Epithelial cell of umbilical artery (primary cell): Measurements from ENCODE around the gene KCNE2. TPM values are rescaled to one million over a fixed set of nuclear protein-coding genes. Genes with fewer than 3 reads are reported as not detected.

ENCODE experiments used
- total RNA-seq: library from RNA; depleted of rRNA; stranded (reverse); fragments of >200 nt; gene quantifications from 2 replicates; pipeline ENCODE4 v1.2.3, GENCODE V29; 2014

Gene KCNE2, protein sequence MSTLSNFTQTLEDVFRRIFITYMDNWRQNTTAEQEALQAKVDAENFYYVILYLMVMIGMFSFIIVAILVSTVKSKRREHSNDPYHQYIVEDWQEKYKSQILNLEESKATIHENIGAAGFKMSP
- not detected in 2 replicates for total RNA-seq

DNA sequence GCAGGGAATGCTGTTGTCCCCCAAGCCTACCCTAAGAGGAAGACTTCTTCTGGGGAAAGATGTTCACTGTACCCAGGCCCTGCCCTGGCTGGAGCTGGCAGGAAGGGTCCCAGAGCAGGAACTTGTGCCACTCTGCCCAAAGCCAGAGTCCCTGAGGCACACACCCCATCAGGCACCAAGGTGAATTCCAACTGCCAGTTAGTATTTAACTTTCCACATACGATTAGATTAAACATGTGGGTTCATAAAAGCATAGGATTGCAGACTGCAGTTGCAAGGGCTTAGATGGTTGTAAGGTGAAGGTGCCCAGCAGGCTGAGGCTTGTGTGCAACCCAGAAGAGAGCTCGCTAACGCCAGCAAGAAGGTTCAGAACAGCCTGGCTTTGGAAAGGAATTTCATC is at the start of gene KCNE2:
KCNE2 (plus strand) TSS at position 274 of the 400 bp plus-strand sequence. CDS start 6,473 bp downstream, outside the sequence.

DNA sequence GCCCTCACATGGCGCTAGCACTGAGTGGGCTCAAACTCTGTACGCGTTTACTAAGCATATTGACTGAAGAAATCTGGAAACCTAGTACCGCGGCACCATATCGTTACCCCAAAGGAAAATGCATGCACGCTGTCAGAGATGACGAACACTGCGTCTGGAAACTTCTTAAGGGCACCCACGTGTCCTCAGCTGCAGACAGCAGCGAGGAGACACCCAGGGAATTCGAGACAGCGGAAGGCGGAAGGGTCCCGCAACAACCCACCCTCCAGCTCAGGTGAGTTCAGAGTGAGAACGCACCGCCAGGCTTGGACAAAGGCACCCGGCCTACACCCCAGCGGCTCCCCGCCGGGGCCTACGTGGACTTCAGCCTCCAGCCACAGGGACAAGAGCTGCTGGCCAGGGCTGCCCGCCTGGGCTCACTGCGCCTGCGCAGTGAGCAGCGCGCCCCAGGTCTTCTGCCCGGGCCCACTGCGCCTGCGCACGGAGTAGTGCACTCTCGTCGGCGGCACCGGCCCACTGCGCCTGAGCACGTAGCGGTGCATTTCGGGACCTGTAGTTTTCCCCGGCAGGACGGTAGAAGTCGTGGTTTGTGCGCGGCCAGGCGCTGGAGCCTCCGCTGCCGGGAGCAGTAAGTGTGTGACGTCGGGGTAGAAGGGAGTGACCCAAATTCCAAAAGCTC is 11.3 kb downstream of the KCNE2 start, which contains the start of gene SMIM11:
SMIM11 (plus strand) TSS at position 568 of the 679 bp plus-strand sequence. CDS start 3,998 bp downstream, outside the sequence.

Other genes with a start within 250 kb of the KCNE2 start
- 10.3 and 11.7 TPM in 2 replicates for gene SMIM11, start 11.5 kb downstream of the KCNE2 start, total RNA-seq
- not detected in 2 replicates for gene SMIM34, start 59.9 kb downstream of the KCNE2 start, total RNA-seq
- 0.15 TPM in 1 of 2 replicates, not detected in the other for gene KCNE1, start 148.2 kb downstream of the KCNE2 start, total RNA-seq